Fibroblast of lung (primary cell): ENCODE results near the gene GRIN2A.

Source experiments
- CTCF ChIP-seq, 2 donors: IDR thresholded peaks in 1 of 2; conservative IDR thresholded peaks in 1 of 2; 1 replicate in 1 of 2; 2 replicates in 1 of 2; pipeline ENCODE4 v1.5.1; 2011 to 2012; ENCODE audit warnings: low read length in 2 of 2, control low read depth in 1 of 2, inconsistent platforms in 1 of 2, low read depth in 1 of 2, mild to moderate bottlenecking in 1 of 2
- EZH2 ChIP-seq: IDR thresholded peaks from 2 replicates; pipeline ENCODE4 v1.5.1; 2012; ENCODE audit warnings: low read length, control low read depth, mild to moderate bottlenecking; ENCODE audit errors: missing control alignments

GRCh38 chr16:9849697-9850245 lies 332.5 kb downstream of the GRIN2A start:
- no peak for TF ChIP-seq CTCF (conservative IDR thresholded peaks at IDR 0.05 in 1 of 2, IDR thresholded peaks at IDR 0.05 in 1 of 2; ENCODE audit: low read depth in 1 of 2, low read length in 2 of 2)
- TF ChIP-seq EZH2: no peak
